Kidney epithelial cell (primary cell): ENCODE measurements around the gene ATP13A4. TPM values are rescaled to one million over a fixed set of nuclear protein-coding genes. Genes with fewer than 3 reads are reported as not detected.

Experiments used
- DNase-seq: peaks from one replicate; pipeline ENCODE4 v3.0.0-alpha.2; 2010; ENCODE audit warnings: low read depth
- H3K27me3 ChIP-seq: 2 replicates; pipeline ENCODE4 v1.6.0; 2011; ENCODE audit warnings: low read length; ENCODE audit not compliant: control insufficient read depth, insufficient read depth
- H3K36me3 ChIP-seq: 2 replicates; pipeline ENCODE4 v1.5.1; 2011; ENCODE audit warnings: low read length; ENCODE audit not compliant: control insufficient read depth, insufficient read depth
- H3K4me3 ChIP-seq: 2 replicates; pipeline ENCODE4 v1.5.1; 2011; ENCODE audit warnings: low read depth, mild to moderate bottlenecking, control low read depth, low read length
- CTCF ChIP-seq: IDR thresholded peaks from 2 replicates; pipeline ENCODE4 v1.5.1; 2011; ENCODE audit warnings: mild to moderate bottlenecking, moderate library complexity, low read length, control low read depth, inconsistent platforms; ENCODE audit not compliant: insufficient read depth, poor library complexity, severe bottlenecking
- total RNA-seq: library from RNA; depleted of rRNA; stranded (reverse); fragments of >200 nt; gene quantifications from 2 replicates; pipeline ENCODE4 v1.2.3, GENCODE V29; 2015

The ATP13A4 gene
- total RNA-seq, 1 donor from 2014 or later, result 0.42 TPM

GRCh38 chr3:193372783-193373182, 181.9 kb downstream of the ATP13A4 start:
- no peak for TF ChIP-seq CTCF
- Histone ChIP-seq H3K4me3 (no peak overlapping the region), H3K36me3 (no peaks in the 10 kb centered on the region), H3K27me3 (no peaks in the 10 kb centered on the region)
- no peak for DNase-seq

- no peak overlapping the region for H3K4me3 ChIP-seq
- H3K36me3 ChIP-seq, result no peaks in the 10 kb centered on the region
- DNase-seq, result no peak
- no peaks in the 10 kb centered on the region for H3K27me3 ChIP-seq
- no peak for TF ChIP-seq CTCF
Observed at GRCh38 chr3:193367868-193368267, 186.8 kb downstream of the ATP13A4 start.

- DNase-seq, result no peak
- H3K36me3 ChIP-seq, result no peaks in the 10 kb centered on the region
- H3K4me3 ChIP-seq, result no peak overlapping the region
- no peak for TF ChIP-seq CTCF
- H3K27me3 ChIP-seq, result no peaks in the 10 kb centered on the region
Observed at GRCh38 chr3:193357291-193357690, 197.4 kb downstream of the ATP13A4 start.

GRCh38 chr3:193354423-193354822, 200.3 kb downstream of the ATP13A4 start:
- Histone ChIP-seq H3K36me3 (no peaks in the 10 kb centered on the region), H3K4me3 (no peak overlapping the region), H3K27me3 (no peaks in the 10 kb centered on the region)
- no peak for DNase-seq
- TF ChIP-seq CTCF, result no peak

Other genes starting within 250 kb of the ATP13A4 start
- gene ATP13A5, start 176.1 kb downstream of the ATP13A4 start, total RNA-seq, result not detected in 2 replicates
- 51.1 and 60.6 TPM in 2 replicates for gene OPA1, start 38.3 kb upstream of the ATP13A4 start, total RNA-seq